Glomerular visceral epithelial cell (primary cell): Measurements from ENCODE around the gene TMEM131.

Experiments
- DNase-seq: peaks from one replicate; pipeline ENCODE4 v3.0.0-alpha.2; 2016; ENCODE audit errors: extremely low spot score

Gene TMEM131

GRCh38 chr2:97707362-97708047 is 288.2 kb downstream of the TMEM131 start:
- DNase-seq = no peak

GRCh38 chr2:97706708-97707345 is 288.9 kb downstream of the TMEM131 start:
- DNase-seq = no peak
